SK-N-SH (cell line): ENCODE data around the gene MRPL53. TPM values are rescaled to one million over a fixed set of nuclear protein-coding genes. Genes with fewer than 3 reads are reported as not detected.
A peak's percentile ranks its signal among the peaks of the same experiment; 100 is the strongest.

Experiments used
- CTCF ChIA-PET: fragments of 300-600, 350-600 bp; formaldehyde crosslinking; extraction: SDS; loops from one replicate; lab custom pipeline; 2021; lab: Yijun Ruan, JAX
- POLR2A ChIA-PET: fragments of 350-600 bp; sonication (Branson Sonifier 250); formaldehyde crosslinking; extraction: SDS; loops from one replicate; lab custom pipeline; 2020; ENCODE audit warnings: antibody characterized with exemption, inconsistent platforms; lab: Yijun Ruan, JAX
- DNase-seq: peaks from one replicate; pipeline ENCODE4 v3.0.0; 2012
- H2AFZ ChIP-seq: fragments of 200-600 bp; sonication (generic); 2 replicates; pipeline ENCODE4 v1.8.1; 2016; ENCODE audit warnings: antibody characterized with exemption, mild to moderate bottlenecking, low read depth
- H3F3A ChIP-seq: fragments of 200-600 bp; sonication (generic); replicated peaks from 2 replicates; pipeline ENCODE3; 2016; ENCODE audit warnings: antibody characterized with exemption, mild to moderate bottlenecking; ENCODE audit not compliant: insufficient read depth
- H3K27ac ChIP-seq, 2 experiments: fragments of 200-500 bp in 1 of 2; fragments of 200-600 bp in 1 of 2; sonication (Bioruptor generic) in 1 of 2; sonication (generic), shearing (Covaris generic) in 1 of 2; 2 replicates each; pipeline versions ENCODE4 v1.5.1 to v1.6.1; 2014 to 2016; ENCODE audit warnings: low read depth in 2 of 2, inconsistent platforms in 1 of 2, low read length in 1 of 2, mild to moderate bottlenecking in 1 of 2, mixed read lengths in 1 of 2
- H3K27me3 ChIP-seq: fragments of 200-600 bp; sonication (generic), shearing (Covaris generic); 2 replicates; pipeline ENCODE4 v1.6.1; 2016; ENCODE audit warnings: mixed run types; ENCODE audit not compliant: insufficient read depth
- H3K36me3 ChIP-seq, 2 experiments: fragments of 200-500 bp in 1 of 2; fragments of 200-600 bp in 1 of 2; sonication (Bioruptor generic) in 1 of 2; sonication (generic) in 1 of 2; replicated peaks in 1 of 2; 2 replicates each; pipeline versions ENCODE3 to v1.5.1; 2014 to 2016; ENCODE audit warnings: low read length in 1 of 2, mild to moderate bottlenecking in 1 of 2; ENCODE audit not compliant: insufficient read depth in 2 of 2, control insufficient read depth in 1 of 2
- H3K4me1 ChIP-seq, 2 experiments: fragments of 200-500 bp in 1 of 2; fragments of 200-600 bp in 1 of 2; sonication (Bioruptor generic) in 1 of 2; sonication (generic), shearing (Covaris generic) in 1 of 2; 2 replicates each; pipeline versions ENCODE4 v1.5.1 to v1.6.1; 2014 to 2016; ENCODE audit warnings: low read depth in 1 of 2, low read length in 1 of 2, mixed run types in 1 of 2; ENCODE audit not compliant: insufficient read depth in 2 of 2, control insufficient read depth in 1 of 2
- H3K4me2 ChIP-seq: fragments of 200-600 bp; sonication (generic), shearing (Covaris generic); 2 replicates; pipeline ENCODE4 v1.6.1; 2017; ENCODE audit warnings: mixed run types
- H3K4me3 ChIP-seq, 2 experiments: fragments of 200-500 bp in 1 of 2; fragments of 200-600 bp in 1 of 2; sonication (Bioruptor generic) in 1 of 2; sonication (generic), shearing (Covaris generic) in 1 of 2; 2 replicates each; pipeline versions ENCODE4 v1.5.1 to v1.8.1; 2014 to 2016; ENCODE audit warnings: low read depth in 2 of 2, inconsistent platforms in 1 of 2, low read length in 1 of 2, mild to moderate bottlenecking in 1 of 2, mixed read lengths in 1 of 2, moderate library complexity in 1 of 2
- H3K79me2 ChIP-seq: fragments of 200-600 bp; sonication (generic); 2 replicates; pipeline ENCODE4 v1.8.1; 2017; ENCODE audit warnings: mild to moderate bottlenecking; ENCODE audit not compliant: insufficient read depth
- H3K9ac ChIP-seq: fragments of 200-600 bp; sonication (generic); 2 replicates; pipeline ENCODE4 v1.6.1; 2017; ENCODE audit warnings: mixed run types
- H3K9me2 ChIP-seq: fragments of 200-600 bp; sonication (generic); 2 replicates; pipeline ENCODE4 v1.6.1; 2017; ENCODE audit warnings: mixed run types
- H3K9me3 ChIP-seq: fragments of 200-600 bp; sonication (generic); 2 replicates; pipeline ENCODE4 v1.6.1; 2017; ENCODE audit warnings: mixed run types, mild to moderate bottlenecking, moderate library complexity
- H4K20me1 ChIP-seq: fragments of 200-600 bp; sonication (generic); 2 replicates; pipeline ENCODE4 v1.6.1; 2017; ENCODE audit warnings: mild to moderate bottlenecking, mixed run types; ENCODE audit not compliant: insufficient read depth
- CTCF ChIP-seq: fragments of 200-600 bp; sonication (generic); IDR thresholded peaks from 2 replicates; pipeline ENCODE4 v1.6.1; 2017; ENCODE audit warnings: antibody characterized with exemption, mild to moderate bottlenecking, moderate library complexity
- ELF1 ChIP-seq: IDR thresholded peaks from 2 replicates; pipeline ENCODE4 v1.4.0; 2012
- GABPA ChIP-seq: IDR thresholded peaks from 2 replicates; pipeline ENCODE4 v1.4.0; 2012; ENCODE audit warnings: low read depth, mild to moderate bottlenecking
- GATA2 ChIP-seq: sonication (generic); formaldehyde crosslinking; IDR thresholded peaks from 2 replicates; pipeline ENCODE4 v1.5.0; 2020; ENCODE audit warnings: mild to moderate bottlenecking, missing genetic modification reagents
- JUND ChIP-seq: IDR thresholded peaks from 2 replicates; pipeline ENCODE4 v1.4.0; 2012
- MAX ChIP-seq: IDR thresholded peaks from 2 replicates; pipeline ENCODE4 v1.4.0; 2012; ENCODE audit warnings: low read depth
- NFIC ChIP-seq: IDR thresholded peaks from 2 replicates; pipeline ENCODE4 v1.4.0; 2012; ENCODE audit warnings: borderline replicate concordance
- NRF1 ChIP-seq: IDR thresholded peaks from 2 replicates; pipeline ENCODE4 v1.6.1; 2012; ENCODE audit warnings: low read depth, mild to moderate bottlenecking, low read length
- PBX3 ChIP-seq: IDR thresholded peaks from 2 replicates; pipeline ENCODE4; 2012
- RAD21 ChIP-seq: IDR thresholded peaks from 2 replicates; pipeline ENCODE4 v1.6.1; 2012; ENCODE audit warnings: mild to moderate bottlenecking, low read length
- RCOR1 ChIP-seq: fragments of 150-350 bp; IDR thresholded peaks from 2 replicates; pipeline ENCODE4 v1.6.1; 2017; ENCODE audit warnings: antibody characterized with exemption, low read length
- REST ChIP-seq: IDR thresholded peaks from 2 replicates; pipeline ENCODE4 v1.6.1; 2012; ENCODE audit warnings: mild to moderate bottlenecking, low read depth, low read length, moderate library complexity
- RFX5 ChIP-seq: IDR thresholded peaks from 2 replicates; pipeline ENCODE4 v1.6.1; 2012; ENCODE audit warnings: mild to moderate bottlenecking, improper control_type of control experiment, low read length
- SIN3A ChIP-seq: IDR thresholded peaks from 2 replicates; pipeline ENCODE4 v1.6.1; 2012; ENCODE audit warnings: low read depth, mild to moderate bottlenecking, low read length, moderate library complexity, borderline replicate concordance
- SMC3 ChIP-seq: IDR thresholded peaks from 2 replicates; pipeline ENCODE4 v1.6.1; 2012; ENCODE audit warnings: low read depth, low read length, improper control_type of control experiment
- TAF1 ChIP-seq: IDR thresholded peaks from 2 replicates; pipeline ENCODE4 v1.6.1; 2012; ENCODE audit warnings: low read depth, mild to moderate bottlenecking, low read length, moderate library complexity, borderline replicate concordance
- TCF12 ChIP-seq: IDR thresholded peaks from 2 replicates; pipeline ENCODE4 v1.4.0; 2012
- TEAD4 ChIP-seq: IDR thresholded peaks from 2 replicates; pipeline ENCODE4 v1.4.0; 2012; ENCODE audit warnings: mild to moderate bottlenecking, borderline replicate concordance; ENCODE audit not compliant: insufficient read depth
- WGBS: methylation state at CpG from one replicate; pipeline ENCODE4 v1.1.6; 2017; ENCODE audit warnings: low lambda C conversion rate; 5-methylcytosine and 5-hydroxymethylcytosine counted together
- polyA plus RNA-seq, 3 experiments: library from polyadenylated mRNA; depleted of rRNA; stranded (reverse); fragments of >200 nt; gene quantifications; 2 replicates each; pipeline ENCODE4 v1.2.3, GENCODE V29; 2012
- TF ChIP-seq, protein P1 (sequence below): IDR thresholded peaks from 2 replicates; pipeline ENCODE4 v1.4.0; 2012; ENCODE audit warnings: low read depth, borderline replicate concordance
- TF ChIP-seq, protein P2 (sequence below): fragments of 150-350 bp; IDR thresholded peaks from 2 replicates; pipeline ENCODE4 v1.6.1; 2016; ENCODE audit warnings: mild to moderate bottlenecking, low read depth, low read length
- TF ChIP-seq, protein P3 (sequence below): fragments of 150-350 bp; IDR thresholded peaks from 2 replicates; pipeline ENCODE4 v1.6.1; 2017; ENCODE audit warnings: antibody characterized with exemption, low read length, low read depth, borderline replicate concordance

MRPL53 gene
- polyA plus RNA-seq, 1 of the 3 experiments (the other 2 are of a cell fraction): 95.0 TPM

GRCh38 chr2:74440378-74441169 lies 31.9 kb downstream of the MRPL53 start:
- CTCF ChIA-PET: interaction anchor here (0.6 to 2.5 kb wide), 10 partner anchors 10 to 202 kb away, joined by 3 to 9 read pairs (median 3); partner anchors contain the start of genes INO80B and WBP1
- WGBS: 42% methylated on average over 24 of the region's 45 CpGs
- no peak for TF ChIP-seq NRF1
- no peak for TF ChIP-seq SMC3
- TF ChIP-seq GATA2: no peak
- TF ChIP-seq MAX: peak; percentile 65
- TF ChIP-seq, protein P1, sequence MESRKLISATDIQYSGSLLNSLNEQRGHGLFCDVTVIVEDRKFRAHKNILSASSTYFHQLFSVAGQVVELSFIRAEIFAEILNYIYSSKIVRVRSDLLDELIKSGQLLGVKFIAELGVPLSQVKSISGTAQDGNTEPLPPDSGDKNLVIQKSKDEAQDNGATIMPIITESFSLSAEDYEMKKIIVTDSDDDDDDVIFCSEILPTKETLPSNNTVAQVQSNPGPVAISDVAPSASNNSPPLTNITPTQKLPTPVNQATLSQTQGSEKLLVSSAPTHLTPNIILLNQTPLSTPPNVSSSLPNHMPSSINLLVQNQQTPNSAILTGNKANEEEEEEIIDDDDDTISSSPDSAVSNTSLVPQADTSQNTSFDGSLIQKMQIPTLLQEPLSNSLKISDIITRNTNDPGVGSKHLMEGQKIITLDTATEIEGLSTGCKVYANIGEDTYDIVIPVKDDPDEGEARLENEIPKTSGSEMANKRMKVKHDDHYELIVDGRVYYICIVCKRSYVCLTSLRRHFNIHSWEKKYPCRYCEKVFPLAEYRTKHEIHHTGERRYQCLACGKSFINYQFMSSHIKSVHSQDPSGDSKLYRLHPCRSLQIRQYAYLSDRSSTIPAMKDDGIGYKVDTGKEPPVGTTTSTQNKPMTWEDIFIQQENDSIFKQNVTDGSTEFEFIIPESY: no peak
- no peak for TF ChIP-seq RCOR1
- no peak for TF ChIP-seq JUND
- TF ChIP-seq CTCF: no peak
- TF ChIP-seq SIN3A: peak; percentile 36; the same call in 1 of the 2 replicates
- peak; percentile 66 for TF ChIP-seq ELF1
- TF ChIP-seq NFIC: no peak
- TF ChIP-seq GABPA: peak; percentile 53
- no peak for TF ChIP-seq PBX3
- TF ChIP-seq TCF12: no peak
- no peak for TF ChIP-seq RAD21
- TF ChIP-seq TAF1: peak; percentile 60; the same call in 1 of the 2 replicates
- TF ChIP-seq TEAD4: no peak
- TF ChIP-seq REST: no peak
- TF ChIP-seq RFX5: no peak
- TF ChIP-seq, protein P2, sequence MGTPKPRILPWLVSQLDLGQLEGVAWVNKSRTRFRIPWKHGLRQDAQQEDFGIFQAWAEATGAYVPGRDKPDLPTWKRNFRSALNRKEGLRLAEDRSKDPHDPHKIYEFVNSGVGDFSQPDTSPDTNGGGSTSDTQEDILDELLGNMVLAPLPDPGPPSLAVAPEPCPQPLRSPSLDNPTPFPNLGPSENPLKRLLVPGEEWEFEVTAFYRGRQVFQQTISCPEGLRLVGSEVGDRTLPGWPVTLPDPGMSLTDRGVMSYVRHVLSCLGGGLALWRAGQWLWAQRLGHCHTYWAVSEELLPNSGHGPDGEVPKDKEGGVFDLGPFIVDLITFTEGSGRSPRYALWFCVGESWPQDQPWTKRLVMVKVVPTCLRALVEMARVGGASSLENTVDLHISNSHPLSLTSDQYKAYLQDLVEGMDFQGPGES: no peak
- TF ChIP-seq, protein P3, sequence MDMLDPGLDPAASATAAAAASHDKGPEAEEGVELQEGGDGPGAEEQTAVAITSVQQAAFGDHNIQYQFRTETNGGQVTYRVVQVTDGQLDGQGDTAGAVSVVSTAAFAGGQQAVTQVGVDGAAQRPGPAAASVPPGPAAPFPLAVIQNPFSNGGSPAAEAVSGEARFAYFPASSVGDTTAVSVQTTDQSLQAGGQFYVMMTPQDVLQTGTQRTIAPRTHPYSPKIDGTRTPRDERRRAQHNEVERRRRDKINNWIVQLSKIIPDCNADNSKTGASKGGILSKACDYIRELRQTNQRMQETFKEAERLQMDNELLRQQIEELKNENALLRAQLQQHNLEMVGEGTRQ: no peak

More at GRCh38 chr2:74440378-74441169, 31.9 kb downstream of the MRPL53 start:
- DNase-seq: peak; percentile 99
- Histone ChIP-seq H3K4me3 (peak overlapping the region; percentile 73 to 75), H3K4me2 (peak overlapping the region; percentile 97), H3K9ac (peak overlapping the region; percentile 77), H3K9me2 (no peaks in the 10 kb centered on the region), H3K27ac (peak overlapping the region; percentile 64 to 98), H4K20me1 (no peaks in the 10 kb centered on the region), H3K4me1 (peaks cover 20 to 27% of the 10 kb centered on the region in 2 experiments; a peak in 3 of 4 replicates), H3F3A (peaks cover 6% of the 10 kb centered on the region), H3K27me3 (no peaks in the 10 kb centered on the region), H3K9me3 (no peaks in the 10 kb centered on the region), H2AFZ (peak overlapping the region; percentile 95), H3K36me3 (no peaks in the 10 kb centered on the region), H3K79me2 (peaks cover 30% of the 10 kb centered on the region)
- POLR2A ChIA-PET: interaction anchor here (0.7 to 3.0 kb wide), 12 partner anchors 9 to 74 kb away, joined by 3 to 27 read pairs (median 8); partner anchors contain the start of genes C2orf81, INO80B, MRPL53 and TLX2
